Measurements from ENCODE around the gene GARIN5B.
A peak's percentile ranks its signal among the peaks of the same experiment; 100 is the strongest.

GARIN5B gene

GRCh38 chr19:55322204-55322885, 40.7 kb downstream of the GARIN5B start:
- no peak for DNase-seq (ENCODE audit: low read depth)

GRCh38 chr19:55321466-55322137, 41.5 kb downstream of the GARIN5B start:
- no peak for DNase-seq (ENCODE audit: low read depth)

GRCh38 chr19:55320844-55321419, 42.1 kb downstream of the GARIN5B start:
- DNase-seq (ENCODE audit: low read depth), result no peak

- DNase-seq (ENCODE audit: low read depth), result no peak
Measured at GRCh38 chr19:55319785-55320184, 43.3 kb downstream of the GARIN5B start.

GRCh38 chr19:55316646-55317045, 46.4 kb downstream of the GARIN5B start:
- DNase-seq (ENCODE audit: low read depth), result no peak

- no peak for DNase-seq (ENCODE audit: low read depth)
Measured at GRCh38 chr19:55315956-55316525, 47.0 kb downstream of the GARIN5B start.

- DNase-seq (ENCODE audit: low read depth), result no peak
Measured at GRCh38 chr19:55314396-55314795, 48.7 kb downstream of the GARIN5B start.

GRCh38 chr19:55312621-55313512, 50.2 kb downstream of the GARIN5B start:
- DNase-seq (ENCODE audit: low read depth), result no peak

GRCh38 chr19:55311797-55312196, 51.3 kb downstream of the GARIN5B start:
- DNase-seq (ENCODE audit: low read depth), result no peak

- DNase-seq (ENCODE audit: low read depth), result no peak
Measured at GRCh38 chr19:55311397-55311796, 51.7 kb downstream of the GARIN5B start.

- no peak for DNase-seq (ENCODE audit: low read depth)
Measured at GRCh38 chr19:55310498-55310897, 52.6 kb downstream of the GARIN5B start.

GRCh38 chr19:55309448-55309847, 53.6 kb downstream of the GARIN5B start:
- no peak for DNase-seq (ENCODE audit: low read depth)

- DNase-seq (ENCODE audit: low read depth), result no peak
Measured at GRCh38 chr19:55308281-55308680, 54.8 kb downstream of the GARIN5B start.

- no peak for DNase-seq (ENCODE audit: low read depth)
Measured at GRCh38 chr19:55306712-55307111, 56.3 kb downstream of the GARIN5B start.

GRCh38 chr19:55305983-55306562, 57.0 kb downstream of the GARIN5B start:
- DNase-seq (ENCODE audit: low read depth), result no peak

GRCh38 chr19:55305491-55305890, 57.6 kb downstream of the GARIN5B start:
- DNase-seq (ENCODE audit: low read depth), result peak; percentile 26

- no peak for DNase-seq (ENCODE audit: low read depth)
Measured at GRCh38 chr19:55304980-55305379, 58.1 kb downstream of the GARIN5B start.
